Stimulated activated CD8-positive, alpha-beta memory T cell treated with anti-CD3 and anti-CD28 coated beads, Interleukin-15, amount 100 ng/mL, for 24 hours (primary cell): ENCODE results near the gene BNC2.
"Not testable (repeated sequence)": the region's sequence is repeated elsewhere in the genome, so short reads cannot be mapped to it uniquely, and the experiment has no call there.

Source experiments
- DNase-seq: peaks from one replicate; pipeline ENCODE4 v3.0.0-alpha.2; 2020; ENCODE audit warnings: low read depth

BNC2 gene

GRCh38 chr9:16500386-16500785, 370.1 kb downstream of the BNC2 start:
- DNase-seq = no peak

- DNase-seq = no peak
These were observed 370.6 kb downstream of the BNC2 start for GRCh38 chr9:16499892-16500291.

- DNase-seq = no peak
These were observed 373.6 kb downstream of the BNC2 start for GRCh38 chr9:16496908-16497307.

GRCh38 chr9:16487915-16488314, 382.6 kb downstream of the BNC2 start:
- no peak for DNase-seq

GRCh38 chr9:16485575-16486321, 384.7 kb downstream of the BNC2 start:
- no peak for DNase-seq

GRCh38 chr9:16485160-16485559, 385.3 kb downstream of the BNC2 start:
- no peak for DNase-seq

DNA sequence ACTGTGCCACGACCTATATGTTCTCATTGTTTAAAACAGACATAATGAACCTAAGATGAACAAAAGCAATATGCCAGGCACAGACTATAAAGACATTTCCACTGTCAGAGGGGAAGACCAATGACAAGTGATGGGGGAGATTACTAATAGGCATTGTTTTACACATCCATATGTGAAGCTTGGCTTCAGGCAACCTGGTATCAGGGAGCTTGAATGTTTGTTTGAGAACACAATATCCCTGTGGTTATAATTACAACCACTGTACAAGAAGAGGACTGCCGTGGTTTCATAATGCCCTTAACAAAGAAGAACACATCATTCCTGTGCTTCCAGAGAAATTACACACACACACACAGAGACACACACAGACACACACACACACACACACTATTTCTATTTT, 385.7 kb downstream of the BNC2 start:
- no peak for DNase-seq

DNA sequence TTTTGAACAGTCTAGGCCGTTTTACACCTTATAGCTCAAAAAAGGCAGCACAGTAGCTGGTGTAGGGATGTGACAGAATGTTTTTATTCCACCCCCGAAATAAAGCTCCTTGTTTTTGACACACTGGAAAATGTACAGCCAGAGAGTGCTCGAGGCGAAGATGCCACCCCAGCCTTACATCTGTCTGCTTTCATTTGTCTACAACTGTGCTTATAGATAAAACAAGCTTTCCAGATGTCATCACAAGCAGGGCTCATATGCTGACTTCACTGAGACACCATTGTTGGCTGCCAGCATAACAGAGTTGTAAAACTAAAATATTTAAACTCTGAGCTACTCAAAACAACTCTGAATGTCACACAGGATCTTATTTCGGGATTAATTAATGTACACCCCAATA, 386.3 kb downstream of the BNC2 start:
- DNase-seq = no peak

GRCh38 chr9:16482764-16483163, 387.7 kb downstream of the BNC2 start:
- DNase-seq = no peak

DNA sequence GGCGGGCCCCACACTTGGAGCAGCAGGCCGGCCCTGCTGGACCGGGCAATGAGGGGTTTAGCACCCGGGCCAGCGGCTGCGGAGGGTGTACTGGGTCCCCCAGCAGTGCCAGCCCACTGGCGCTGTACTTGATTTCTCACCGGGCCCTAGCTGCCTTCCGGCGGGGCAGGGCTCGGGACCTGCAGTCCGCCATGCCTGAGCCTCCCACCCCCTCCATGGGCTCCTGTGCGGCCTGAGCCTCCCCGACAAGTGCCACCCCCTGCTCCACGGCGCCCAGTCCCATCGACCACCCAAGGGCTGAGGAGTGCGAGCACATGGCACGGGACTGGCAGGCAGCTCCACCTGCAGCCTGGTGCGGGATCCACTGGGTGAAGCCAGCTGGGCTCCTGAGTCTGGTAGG, 389.9 kb downstream of the BNC2 start:
- DNase-seq = not testable (repeated sequence)

- DNase-seq = no peak
These were observed 394.5 kb downstream of the BNC2 start for GRCh38 chr9:16475996-16476395.

DNA sequence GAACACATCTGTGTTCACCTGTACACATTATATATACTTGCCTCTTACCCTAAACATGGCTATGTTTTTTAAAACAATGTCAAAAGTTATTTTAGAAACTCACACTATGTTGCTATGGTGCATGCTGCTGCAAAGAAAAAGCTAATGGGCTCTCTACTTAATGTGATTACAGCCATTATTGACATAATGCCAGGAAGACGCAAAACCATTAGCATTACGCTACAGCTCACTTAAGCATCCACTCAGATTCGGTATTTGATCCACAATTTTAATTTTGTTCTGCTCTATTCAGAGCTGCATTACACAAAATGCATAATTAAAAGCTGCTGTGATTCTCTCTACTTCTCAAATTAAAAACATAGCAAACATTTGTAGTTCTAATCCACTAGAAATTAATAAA, 395.2 kb downstream of the BNC2 start:
- DNase-seq = no peak

- DNase-seq = no peak
These were observed 401.3 kb downstream of the BNC2 start for GRCh38 chr9:16469184-16469583.

DNA sequence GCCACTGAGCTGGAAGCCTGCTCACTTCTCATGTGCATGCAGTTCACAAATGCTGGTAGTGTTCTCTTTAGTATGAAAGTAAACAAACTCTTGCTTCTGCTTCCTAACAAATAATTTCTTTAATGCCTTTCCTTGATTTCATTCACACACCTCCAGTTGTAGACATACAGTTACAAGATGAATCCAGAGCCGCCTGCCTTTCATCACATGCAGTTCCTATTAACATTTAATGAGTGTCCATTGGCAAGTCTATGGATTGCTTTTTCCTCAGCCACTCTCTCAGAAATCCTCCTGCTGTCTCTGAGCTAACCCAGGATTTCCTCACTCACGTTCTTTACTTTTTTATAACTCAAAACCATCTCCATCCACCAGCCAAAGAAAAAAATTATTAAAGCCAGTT, 408.6 kb downstream of the BNC2 start:
- no peak for DNase-seq

DNA sequence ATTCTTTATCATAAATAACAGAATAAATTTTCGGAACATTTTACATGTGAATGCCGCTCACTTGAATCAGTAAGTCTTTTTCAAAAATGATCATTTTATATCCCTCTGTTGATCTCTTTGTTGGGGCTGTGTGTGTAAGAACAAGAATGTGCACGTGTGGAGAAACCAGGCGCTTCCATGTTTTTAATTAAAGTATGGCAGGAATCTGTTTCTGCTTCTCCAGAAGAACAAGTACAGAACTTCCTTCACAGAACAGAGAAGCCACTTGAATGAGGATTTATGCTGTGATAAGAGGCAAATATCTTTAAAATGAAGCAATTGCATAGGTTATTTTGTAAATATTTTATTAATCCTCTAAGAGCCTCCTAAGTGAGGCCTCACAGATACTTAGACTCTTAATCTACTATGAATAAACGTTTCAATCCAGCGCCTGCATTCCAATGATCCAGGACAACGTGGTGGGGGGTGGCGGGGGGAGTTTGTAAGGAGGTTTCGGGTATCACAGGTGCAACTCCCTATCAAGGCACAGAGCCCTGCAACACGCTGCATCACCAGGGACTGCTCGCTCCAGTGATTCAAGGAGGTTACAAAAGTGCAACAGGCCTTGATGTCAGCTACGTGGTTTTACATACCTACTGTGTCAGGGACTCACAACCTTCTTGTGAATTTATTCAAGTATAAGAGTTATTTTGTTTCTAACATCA, 409.2 kb downstream of the BNC2 start:
- DNase-seq = no peak

DNA sequence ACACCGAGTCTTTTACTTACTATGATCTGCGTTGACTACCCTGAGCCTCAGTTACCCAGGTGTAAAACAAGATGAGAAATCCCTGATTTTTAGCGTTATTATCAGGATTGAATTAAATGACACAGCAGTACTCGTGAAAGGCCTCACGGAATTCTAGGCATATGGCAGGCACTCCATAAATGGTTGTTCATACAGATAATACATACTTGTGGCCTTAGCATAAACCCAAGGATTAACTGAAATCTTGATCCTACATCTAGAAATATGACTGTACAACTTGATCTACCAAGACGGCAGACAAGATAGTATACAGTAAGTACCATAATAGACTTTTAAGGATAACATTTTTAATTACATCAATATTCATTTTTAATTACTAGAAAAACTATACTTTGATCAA, 409.8 kb downstream of the BNC2 start:
- no peak for DNase-seq

GRCh38 chr9:16459421-16460148, 410.9 kb downstream of the BNC2 start:
- DNase-seq = no peak

GRCh38 chr9:16458696-16459420, 411.6 kb downstream of the BNC2 start:
- no peak for DNase-seq

- no peak for DNase-seq
These were observed 414.6 kb downstream of the BNC2 start for GRCh38 chr9:16455842-16456241.

GRCh38 chr9:16453390-16453789, 417.1 kb downstream of the BNC2 start:
- no peak for DNase-seq

DNA sequence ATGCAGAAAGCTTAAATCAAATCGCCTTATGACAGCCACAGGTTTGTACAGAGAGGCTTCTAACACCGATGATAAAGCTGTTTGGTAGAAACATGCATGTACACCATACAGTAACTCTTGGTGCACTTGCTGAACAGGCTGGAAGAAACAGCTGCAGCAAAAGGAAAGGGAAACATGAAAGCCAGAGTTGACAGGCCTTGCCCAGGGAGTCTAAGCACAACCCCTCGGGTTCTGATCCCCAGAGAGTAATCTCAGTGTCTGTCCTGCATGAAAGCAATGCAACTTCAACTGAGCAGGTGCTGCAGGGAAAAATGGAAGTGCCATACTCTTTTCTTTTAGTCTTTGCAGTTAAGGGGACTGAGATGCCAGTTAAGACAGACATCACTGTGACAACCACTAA, 419.9 kb downstream of the BNC2 start:
- DNase-seq = no peak

DNA sequence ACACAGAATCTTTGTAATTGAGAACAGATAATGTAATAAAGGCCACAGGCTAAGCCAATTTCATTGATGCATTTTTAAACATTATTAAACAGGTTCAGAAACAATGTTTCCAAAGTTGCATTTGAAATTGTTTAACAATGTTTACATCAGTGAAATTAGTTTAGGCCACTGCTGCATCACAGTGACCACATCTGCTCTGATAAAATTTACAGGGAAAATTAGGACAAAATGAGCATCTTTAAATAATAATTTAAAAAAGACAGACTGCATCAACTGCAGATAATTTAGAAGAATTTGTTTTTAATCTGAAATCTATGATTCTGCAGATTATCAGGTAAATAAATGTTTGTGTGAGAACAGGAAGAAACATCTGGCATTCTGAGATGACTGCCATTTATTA, 420.4 kb downstream of the BNC2 start:
- DNase-seq = no peak
